ENCODE results near the gene TMEM184A.
A peak's percentile ranks its signal among the peaks of the same experiment; 100 is the strongest.

The TMEM184A gene

GRCh38 chr7:1539181-1539881 lies 16.7 kb downstream of the TMEM184A start:
- TF ChIP-seq CTCF (IDR thresholded peaks at IDR 0.05; ENCODE audit: unreplicated experiment in 3 of 3), result no peak
- H3K36me3 Mint-ChIP-seq (ENCODE audit: low read depth), result no peaks in the 10 kb centered on the region
- no peak overlapping the region for H3K27ac Mint-ChIP-seq
- H3K4me1 Mint-ChIP-seq, result peaks cover 22% of the 10 kb centered on the region
- no peaks in the 10 kb centered on the region for H3K9me3 Mint-ChIP-seq
- H3K4me3 Mint-ChIP-seq, result no peak overlapping the region
- H3K27me3 Mint-ChIP-seq (ENCODE audit: low read depth), result peaks cover 4% of the 10 kb centered on the region

GRCh38 chr7:1538544-1539180 lies 17.3 kb downstream of the TMEM184A start:
- peaks cover 4% of the 10 kb centered on the region for H3K27me3 Mint-ChIP-seq (ENCODE audit: low read depth)
- no peaks in the 10 kb centered on the region for H3K9me3 Mint-ChIP-seq
- no peak for TF ChIP-seq CTCF (IDR thresholded peaks at IDR 0.05; ENCODE audit: unreplicated experiment in 3 of 3)
- no peak overlapping the region for H3K27ac Mint-ChIP-seq
- H3K36me3 Mint-ChIP-seq (ENCODE audit: low read depth), result no peaks in the 10 kb centered on the region
- H3K4me3 Mint-ChIP-seq, result no peak overlapping the region
- H3K4me1 Mint-ChIP-seq, result peaks cover 22% of the 10 kb centered on the region

GRCh38 chr7:1537535-1538412 lies 18.2 kb downstream of the TMEM184A start:
- Mint-ChIP-seq H3K36me3 (ENCODE audit: low read depth) (no peaks in the 10 kb centered on the region), H3K27ac (peak overlapping the region; percentile 91 to 98 (median 92)), H3K4me1 (peaks cover 24% of the 10 kb centered on the region), H3K9me3 (no peaks in the 10 kb centered on the region), H3K4me3 (peak overlapping the region; percentile 71 to 85 (median 81)), H3K27me3 (ENCODE audit: low read depth) (peaks cover 9% of the 10 kb centered on the region)
- TF ChIP-seq CTCF (IDR thresholded peaks at IDR 0.05; ENCODE audit: unreplicated experiment in 3 of 3), result no peak

- no peaks in the 10 kb centered on the region for H3K9me3 Mint-ChIP-seq
- peaks cover 17% of the 10 kb centered on the region for H3K27me3 Mint-ChIP-seq (ENCODE audit: low read depth)
- peak overlapping the region; percentile 19 to 74 (median 19) for H3K4me3 Mint-ChIP-seq
- no peaks in the 10 kb centered on the region for H3K36me3 Mint-ChIP-seq (ENCODE audit: low read depth)
- H3K27ac Mint-ChIP-seq, result peak overlapping the region; percentile 59 to 62 (median 60)
- peaks cover 22% of the 10 kb centered on the region for H3K4me1 Mint-ChIP-seq
- TF ChIP-seq CTCF (IDR thresholded peaks at IDR 0.05; ENCODE audit: unreplicated experiment in 3 of 3), result no peak
Measured at GRCh38 chr7:1536743-1537534, 19.1 kb downstream of the TMEM184A start.

GRCh38 chr7:1536455-1536742 lies 19.6 kb downstream of the TMEM184A start:
- H3K27ac Mint-ChIP-seq, result peak overlapping the region; percentile 59 to 62 (median 60)
- H3K4me3 Mint-ChIP-seq, result peak overlapping the region; percentile 1 to 74 (median 19)
- H3K9me3 Mint-ChIP-seq, result no peaks in the 10 kb centered on the region
- no peak for TF ChIP-seq CTCF (IDR thresholded peaks at IDR 0.05; ENCODE audit: unreplicated experiment in 3 of 3)
- H3K36me3 Mint-ChIP-seq (ENCODE audit: low read depth), result no peaks in the 10 kb centered on the region
- peaks cover 27% of the 10 kb centered on the region for H3K4me1 Mint-ChIP-seq
- peaks cover 23% of the 10 kb centered on the region for H3K27me3 Mint-ChIP-seq (ENCODE audit: low read depth)
